GM10266 (cell line): ENCODE measurements around the gene MMP12.

Experiments
- DNase-seq: peaks from one replicate; pipeline ENCODE4 v3.0.0; 2012; ENCODE audit errors: extremely low spot score
- CTCF ChIP-seq: IDR thresholded peaks from 2 replicates; pipeline ENCODE4 v1.5.1; 2012; ENCODE audit warnings: mild to moderate bottlenecking, low read depth; ENCODE audit not compliant: control insufficient read depth, insufficient read depth; ENCODE audit errors: missing control alignments

The MMP12 gene

GRCh38 chr11:102829316-102830000 lies 45.3 kb downstream of the MMP12 start:
- no peak for DNase-seq
- TF ChIP-seq CTCF, result no peak

GRCh38 chr11:102824556-102824955 lies 50.2 kb downstream of the MMP12 start:
- DNase-seq, result no peak

GRCh38 chr11:102819491-102819890 lies 55.3 kb downstream of the MMP12 start:
- TF ChIP-seq CTCF, result no peak
- DNase-seq, result no peak

More at GRCh38 chr11:102824556-102824955, 50.2 kb downstream of the MMP12 start:
- no peak for TF ChIP-seq CTCF

GRCh38 chr11:102813484-102813883 lies 61.3 kb downstream of the MMP12 start:
- TF ChIP-seq CTCF, result no peak
- DNase-seq, result no peak
